Spleen (tissue), 7 donors: ENCODE measurements around the gene GBA2.

Experiments
- POLR2AphosphoS5 ChIP-seq, 3 donors: sonication (generic); formaldehyde crosslinking; IDR thresholded peaks; one replicate each; pipeline ENCODE4 v1.5.1; 2017; ENCODE audit warnings: antibody characterized with exemption in 3 of 3
- TF ChIP-seq, protein P1 (sequence below), 11 experiments: fragments of 200-600 bp in 7 of 11; fragments of 450-650 bp in 4 of 11; sonication (generic) in 4 of 11; IDR thresholded peaks in 8 of 11; conservative IDR thresholded peaks in 3 of 11; 1 replicate in 7 of 11; 2 replicates in 4 of 11; pipeline versions ENCODE4 v1.4.0 to v1.8.0; 2016 to 2021; ENCODE audit warnings: antibody characterized with exemption in 11 of 11, inconsistent platforms in 4 of 11, mild to moderate bottlenecking in 1 of 11
- donor health status: DM: no; HTN: no; CAD: no; lungs with moderate emphysema.
- donor health status: DM: no; HTN: no; CAD: no.
- donor health status: DM: no; HTN: no; CAD: no.

DNA sequence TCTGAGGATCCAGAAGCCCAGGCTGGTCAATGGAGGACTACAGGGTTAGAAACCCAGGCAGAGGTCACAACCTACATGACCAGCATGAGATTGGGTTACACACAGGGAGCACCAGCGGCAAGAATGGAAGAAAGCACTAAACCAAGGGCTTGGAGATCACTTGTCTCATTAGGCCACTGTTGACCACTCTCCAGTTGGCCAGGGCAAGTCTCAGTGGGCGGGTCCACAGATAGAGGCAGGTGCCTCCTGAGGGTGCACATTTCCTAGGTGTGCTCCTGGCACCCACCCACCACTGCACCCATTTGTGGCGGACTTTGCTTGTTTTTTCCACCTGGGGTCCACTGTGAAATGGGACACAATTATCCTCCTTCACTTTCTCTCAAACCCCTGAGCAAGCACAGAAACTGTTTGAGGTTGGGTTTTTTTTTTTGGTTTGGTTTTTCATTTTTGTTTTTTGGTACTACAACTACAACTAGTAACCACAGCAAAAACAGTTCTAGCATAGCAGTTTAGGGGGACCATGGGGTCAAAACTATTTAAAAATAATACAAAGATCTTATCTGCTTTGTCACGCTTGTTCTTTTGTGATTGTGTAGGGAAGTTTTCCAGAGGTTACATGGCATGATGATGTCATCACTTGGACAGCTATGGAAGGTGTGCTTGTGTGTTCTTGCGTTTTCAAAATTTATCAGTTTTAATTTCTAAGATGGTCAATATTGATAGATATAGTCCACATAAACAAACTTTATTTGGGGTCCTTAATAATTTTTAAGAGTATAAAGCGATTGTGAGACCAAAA lies 48.5 kb upstream of the GBA2 start:
- TF ChIP-seq POLR2AphosphoS5 (IDR thresholded peaks at IDR 0.05), result no peak
- TF ChIP-seq, protein P1, sequence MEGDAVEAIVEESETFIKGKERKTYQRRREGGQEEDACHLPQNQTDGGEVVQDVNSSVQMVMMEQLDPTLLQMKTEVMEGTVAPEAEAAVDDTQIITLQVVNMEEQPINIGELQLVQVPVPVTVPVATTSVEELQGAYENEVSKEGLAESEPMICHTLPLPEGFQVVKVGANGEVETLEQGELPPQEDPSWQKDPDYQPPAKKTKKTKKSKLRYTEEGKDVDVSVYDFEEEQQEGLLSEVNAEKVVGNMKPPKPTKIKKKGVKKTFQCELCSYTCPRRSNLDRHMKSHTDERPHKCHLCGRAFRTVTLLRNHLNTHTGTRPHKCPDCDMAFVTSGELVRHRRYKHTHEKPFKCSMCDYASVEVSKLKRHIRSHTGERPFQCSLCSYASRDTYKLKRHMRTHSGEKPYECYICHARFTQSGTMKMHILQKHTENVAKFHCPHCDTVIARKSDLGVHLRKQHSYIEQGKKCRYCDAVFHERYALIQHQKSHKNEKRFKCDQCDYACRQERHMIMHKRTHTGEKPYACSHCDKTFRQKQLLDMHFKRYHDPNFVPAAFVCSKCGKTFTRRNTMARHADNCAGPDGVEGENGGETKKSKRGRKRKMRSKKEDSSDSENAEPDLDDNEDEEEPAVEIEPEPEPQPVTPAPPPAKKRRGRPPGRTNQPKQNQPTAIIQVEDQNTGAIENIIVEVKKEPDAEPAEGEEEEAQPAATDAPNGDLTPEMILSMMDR (IDR thresholded peaks at IDR 0.05 in 8 of 11, conservative IDR thresholded peaks at IDR 0.05 in 3 of 11), result no peak
